GF-D8 (cell line): ENCODE results near the gene TMEM272.

ENCODE experiments used
- DNase-seq: peaks from one replicate; lab custom pipeline; 2025; lab: John Stamatoyannopoulos, UW

TMEM272 gene

GRCh38 chr13:51844862-51845573 lies at the start of gene TMEM272:
Gene TMEM272 (minus strand): TSS chr13:51845177. CDS start chr13:51838530, 6,647 bp downstream.
- no peak for DNase-seq

GRCh38 chr13:51894239-51894638 lies 49.3 kb upstream of the TMEM272 start:
- no peak for DNase-seq

- DNase-seq: no peak
Measured at GRCh38 chr13:51892657-51893056, 47.7 kb upstream of the TMEM272 start.

- no peak for DNase-seq
Measured at GRCh38 chr13:51887468-51887867, 42.5 kb upstream of the TMEM272 start.

- no peak for DNase-seq
Measured at GRCh38 chr13:51885651-51886050, 40.7 kb upstream of the TMEM272 start.

- no peak for DNase-seq
Measured at GRCh38 chr13:51883226-51883600, 38.2 kb upstream of the TMEM272 start.

- no peak for DNase-seq
Measured at GRCh38 chr13:51882570-51883225, 37.7 kb upstream of the TMEM272 start.

- DNase-seq: peak; percentile 14
Measured at GRCh38 chr13:51881296-51881695, 36.3 kb upstream of the TMEM272 start.

- DNase-seq: no peak
Measured at GRCh38 chr13:51879133-51879532, 34.2 kb upstream of the TMEM272 start.

GRCh38 chr13:51874651-51875050 lies 29.7 kb upstream of the TMEM272 start:
- no peak for DNase-seq

- DNase-seq: no peak
Measured at GRCh38 chr13:51873837-51874236, 28.9 kb upstream of the TMEM272 start.

- no peak for DNase-seq
Measured at GRCh38 chr13:51873117-51873798, 28.3 kb upstream of the TMEM272 start.

GRCh38 chr13:51870616-51871015 lies 25.6 kb upstream of the TMEM272 start:
- no peak for DNase-seq

- no peak for DNase-seq
Measured at GRCh38 chr13:51869916-51870315, 24.9 kb upstream of the TMEM272 start.

- DNase-seq: no peak
Measured at GRCh38 chr13:51867062-51867461, 22.1 kb upstream of the TMEM272 start.

GRCh38 chr13:51865838-51866237 lies 20.9 kb upstream of the TMEM272 start:
- DNase-seq: no peak

- no peak for DNase-seq
Measured at GRCh38 chr13:51862957-51863356, 18.0 kb upstream of the TMEM272 start.

- no peak for DNase-seq
Measured at GRCh38 chr13:51861723-51862300, 16.8 kb upstream of the TMEM272 start, which contains the start of gene CCDC70. Gene CCDC70 (plus strand): TSS chr13:51861969. CDS start chr13:51865412, 3,443 bp downstream.

GRCh38 chr13:51858433-51859247 lies 13.7 kb upstream of the TMEM272 start:
- DNase-seq: no peak

GRCh38 chr13:51856998-51857397 lies 12.0 kb upstream of the TMEM272 start:
- DNase-seq: no peak

- DNase-seq: no peak
Measured at GRCh38 chr13:51856027-51856736, 11.2 kb upstream of the TMEM272 start.
